GM19395 (cell line): ENCODE measurements around the gene USP32.
"Not testable (repeated sequence)": the region's sequence is repeated elsewhere in the genome, so short reads cannot be mapped to it uniquely, and the experiment has no call there.

Experiments used
- ATAC-seq: cut with Tn5 transposase; IDR thresholded peaks from one replicate; pipeline ENCODE4 v1.9.1; 2021; ENCODE audit warnings: mild to moderate bottlenecking, moderate library complexity; ENCODE audit not compliant: unreplicated experiment

The USP32 gene

GRCh38 chr17:60342492-60342891 lies 49.4 kb downstream of the USP32 start:
- not testable (repeated sequence) for ATAC-seq

DNA sequence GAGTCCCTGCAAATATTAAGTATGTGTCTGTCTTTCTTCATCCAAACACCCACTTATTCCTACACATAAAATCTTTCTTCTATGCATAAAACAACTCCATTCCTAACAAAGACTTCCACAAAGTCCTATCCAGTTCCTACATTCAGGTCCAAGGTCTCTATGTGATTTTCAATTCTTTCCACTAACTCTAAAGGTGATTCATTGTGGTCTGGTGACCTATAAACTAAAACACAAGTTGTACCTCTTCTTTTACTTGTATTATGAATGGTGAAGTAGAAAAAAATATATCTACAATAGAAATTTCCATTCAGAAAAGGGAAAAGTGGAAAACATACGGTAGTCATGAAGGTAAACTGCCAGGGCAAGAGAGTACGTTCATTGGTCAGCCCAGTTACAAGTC lies 56.6 kb downstream of the USP32 start:
- ATAC-seq = no peak

GRCh38 chr17:60333628-60334031 lies 58.3 kb downstream of the USP32 start:
- no peak for ATAC-seq

GRCh38 chr17:60333072-60333471 lies 58.9 kb downstream of the USP32 start:
- not testable (repeated sequence) for ATAC-seq

GRCh38 chr17:60332574-60332973 lies 59.4 kb downstream of the USP32 start:
- no peak for ATAC-seq

GRCh38 chr17:60330731-60331130 lies 61.2 kb downstream of the USP32 start:
- ATAC-seq = no peak

DNA sequence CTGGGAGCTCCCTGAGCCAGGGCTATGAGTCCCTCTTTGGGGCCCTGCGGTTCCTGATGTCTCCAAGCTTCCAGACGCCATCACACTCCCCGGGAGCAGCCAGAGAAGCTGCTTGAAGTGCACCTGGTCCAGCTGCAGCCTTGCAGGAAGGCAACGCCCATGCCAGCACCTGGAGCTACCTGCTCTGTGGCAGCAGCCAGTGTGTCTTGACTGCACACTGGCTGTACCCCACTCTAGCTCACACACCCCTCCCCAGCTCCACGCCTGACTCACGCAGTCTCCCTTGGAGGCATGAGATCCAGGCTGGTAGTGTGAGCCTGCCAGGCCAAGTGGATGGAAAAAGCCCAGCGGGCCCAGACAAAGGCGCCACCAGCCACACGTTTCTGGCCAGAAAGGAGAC lies 63.3 kb downstream of the USP32 start:
- no peak for ATAC-seq

DNA sequence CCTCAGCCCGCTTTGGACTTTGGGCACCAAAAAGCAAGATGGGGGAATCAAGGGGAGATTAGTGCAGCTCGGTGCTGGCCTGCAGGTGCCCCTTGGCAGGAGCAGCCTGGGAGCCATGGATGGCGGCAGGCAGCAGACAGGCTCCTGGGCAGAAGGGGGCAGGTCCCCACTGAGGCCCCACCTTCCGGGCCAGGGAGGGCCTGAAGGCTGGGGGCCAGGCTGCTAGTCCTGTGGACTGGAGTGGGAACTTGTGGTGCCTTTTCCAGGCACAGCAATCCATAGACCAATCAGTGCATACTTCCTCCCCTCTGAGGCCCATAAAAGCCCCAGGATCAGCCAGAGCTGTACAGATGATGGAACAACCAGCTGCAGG lies 64.0 kb downstream of the USP32 start:
- ATAC-seq = no peak

- no peak for ATAC-seq
These were observed 64.6 kb downstream of the USP32 start for GRCh38 chr17:60327134-60327900.

GRCh38 chr17:60326702-60327101 lies 65.2 kb downstream of the USP32 start:
- no peak for ATAC-seq

GRCh38 chr17:60325730-60326524 lies 66.0 kb downstream of the USP32 start:
- no peak for ATAC-seq

- ATAC-seq = no peak
These were observed 68.2 kb downstream of the USP32 start for GRCh38 chr17:60323754-60324153.

DNA sequence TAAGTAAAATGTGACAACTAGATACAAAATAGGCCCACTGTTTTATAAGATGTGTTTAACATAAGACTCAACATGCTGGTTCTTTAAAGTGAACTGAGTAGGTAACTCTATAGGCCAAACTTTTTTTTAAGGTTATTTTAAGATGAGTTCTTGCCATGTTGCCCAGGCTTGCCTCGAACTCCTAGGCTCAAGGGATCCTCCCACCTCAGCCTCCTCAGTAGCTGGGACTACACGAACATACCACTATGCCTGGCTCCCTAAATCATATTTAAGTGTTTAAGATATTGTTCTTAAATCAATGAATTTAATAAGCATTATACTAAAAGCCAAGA lies 69.9 kb downstream of the USP32 start:
- ATAC-seq = no peak

DNA sequence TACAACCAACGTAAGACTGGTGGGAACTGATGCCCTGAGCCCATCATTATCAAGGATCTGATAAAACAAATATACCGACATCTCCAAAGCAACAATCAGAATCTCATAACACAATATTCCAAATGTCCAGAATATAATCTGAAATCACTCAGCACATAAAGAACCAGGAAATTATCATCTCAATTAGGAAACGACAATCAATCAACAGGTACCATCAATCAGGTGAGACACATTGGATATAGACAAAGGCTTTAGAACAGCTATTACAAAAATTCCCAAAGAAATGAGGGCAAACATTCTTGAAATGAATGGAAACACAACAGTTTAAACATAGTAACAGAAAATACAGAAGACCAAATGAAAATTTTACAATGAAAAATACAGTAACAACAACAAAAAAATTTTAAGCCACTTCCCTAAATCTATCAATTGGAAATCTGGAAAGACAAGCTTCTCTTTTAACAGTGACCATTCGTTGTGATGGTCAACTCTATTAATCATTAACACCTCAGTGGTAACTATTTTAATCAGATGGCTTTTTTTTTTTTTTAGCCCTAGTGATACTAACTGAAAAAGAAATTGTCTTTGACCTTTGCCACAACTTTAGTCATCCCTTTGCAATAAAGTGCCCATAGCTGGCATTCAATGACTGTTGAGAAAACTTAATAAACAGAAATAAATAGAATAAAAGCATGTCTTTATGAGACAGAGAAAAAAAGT lies 70.4 kb downstream of the USP32 start:
- no peak for ATAC-seq

- ATAC-seq = no peak
These were observed 73.1 kb downstream of the USP32 start for GRCh38 chr17:60318830-60319229.

DNA sequence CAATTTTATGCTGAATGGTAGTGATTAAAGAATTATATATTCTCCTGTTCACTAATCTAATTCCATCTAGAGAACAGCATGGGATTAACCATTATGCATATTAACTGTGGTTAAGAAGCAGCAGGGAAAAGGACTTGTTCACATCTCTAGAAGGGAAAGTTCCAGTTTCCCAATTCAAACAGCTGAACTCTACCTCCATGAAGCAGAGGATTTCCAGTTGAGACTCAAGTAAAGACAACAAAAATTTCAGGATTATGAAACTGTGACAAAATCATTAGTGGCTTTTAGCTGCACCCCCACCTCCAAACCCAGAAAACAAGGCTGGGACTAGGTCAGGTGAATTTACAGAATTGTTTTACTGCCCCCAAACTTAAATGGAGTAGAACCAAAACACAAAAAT lies 73.6 kb downstream of the USP32 start:
- ATAC-seq = no peak

DNA sequence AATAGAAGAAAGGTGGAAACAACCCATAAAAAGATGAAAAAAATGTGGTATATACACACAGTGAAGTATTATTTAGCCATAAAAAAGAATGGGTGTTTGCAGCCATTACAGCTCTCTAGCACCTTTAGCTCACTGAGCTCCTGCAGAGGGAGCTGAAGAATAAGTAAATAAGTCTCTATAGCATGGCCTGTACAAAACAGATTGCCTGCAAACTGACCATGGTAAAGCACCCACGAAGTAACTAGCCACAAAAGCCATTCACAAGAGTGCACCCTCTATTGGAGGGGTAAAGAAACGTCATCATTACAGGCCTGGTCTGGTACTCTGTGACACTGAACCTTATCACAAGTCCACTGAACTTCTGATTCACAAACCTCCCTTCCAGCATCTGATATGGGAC lies 76.3 kb downstream of the USP32 start:
- ATAC-seq = no peak

DNA sequence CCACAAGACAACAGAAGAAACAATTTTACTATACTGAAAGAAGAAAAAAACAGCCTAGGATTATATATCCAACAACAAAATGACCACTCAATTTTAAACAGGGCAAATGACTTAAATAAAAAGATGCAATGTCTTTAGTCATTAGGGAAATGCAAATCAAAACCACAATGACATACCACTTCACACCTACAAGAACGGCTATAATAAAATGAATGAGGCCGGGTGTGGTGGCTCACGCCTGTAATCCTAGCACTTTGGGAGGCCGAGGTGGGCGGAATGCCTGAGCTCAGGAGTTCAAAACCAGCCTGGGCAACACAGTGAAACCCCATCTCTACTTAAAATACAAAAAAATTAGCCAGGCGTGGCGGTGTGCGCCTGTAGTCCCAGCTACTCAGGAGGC lies 77.0 kb downstream of the USP32 start:
- ATAC-seq = not testable (repeated sequence)

DNA sequence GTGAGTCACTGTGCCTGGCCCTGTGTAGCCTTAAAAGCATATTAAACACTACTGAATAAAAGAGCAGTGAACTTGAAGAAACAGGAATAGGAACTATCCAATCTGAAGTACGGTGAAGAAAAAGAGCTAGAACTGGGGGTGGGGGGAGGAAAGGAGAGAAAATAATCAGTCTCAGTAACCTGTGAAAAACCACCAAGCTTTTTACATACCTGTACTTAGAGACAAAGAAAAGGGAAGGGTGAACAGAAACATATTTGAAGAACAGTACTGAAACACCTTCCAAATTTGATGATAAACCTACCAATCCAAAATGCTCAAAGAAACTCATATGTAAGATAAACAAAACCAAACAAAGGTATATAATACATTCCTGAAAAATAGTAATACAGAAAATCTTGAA lies 77.5 kb downstream of the USP32 start:
- ATAC-seq = no peak

DNA sequence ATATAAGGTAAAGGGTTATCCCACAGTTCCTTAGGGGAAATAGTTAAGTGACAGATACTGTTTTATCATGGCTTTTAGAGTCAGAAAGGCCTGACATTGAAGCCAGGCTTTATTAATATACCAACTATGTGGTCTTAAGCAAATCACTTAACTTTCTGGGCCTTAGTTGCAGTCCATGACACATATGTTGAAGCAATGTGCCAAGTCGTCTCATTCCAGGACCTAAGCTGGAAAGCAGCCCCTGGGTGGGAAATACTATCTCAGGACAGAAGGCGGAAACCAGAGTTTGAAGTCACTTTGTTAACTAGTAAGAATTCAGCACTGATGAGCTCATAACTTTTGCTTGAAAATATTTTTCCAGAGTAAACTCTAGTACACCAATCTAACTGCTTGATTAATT lies 80.0 kb downstream of the USP32 start:
- no peak for ATAC-seq

- ATAC-seq = no peak
These were observed 80.7 kb downstream of the USP32 start for GRCh38 chr17:60311186-60311585.

- ATAC-seq = peak; percentile 66
These were observed 86.8 kb downstream of the USP32 start for GRCh38 chr17:60305141-60305540.
